Type B pancreatic cell (in vitro differentiated cells): ENCODE results near the gene LYL1. TPM values are rescaled to one million over a fixed set of nuclear protein-coding genes. Genes with fewer than 3 reads are reported as not detected.

Experiments used
- DNase-seq: peaks from one replicate; pipeline ENCODE4 v3.0.0; 2021; ENCODE audit warnings: mixed read lengths; ENCODE audit not compliant: unreplicated experiment; ENCODE audit errors: extremely low spot score
- H3K27ac Mint-ChIP-seq: 2 replicates; pipeline ENCODE4 v1.8.0; 2021; ENCODE audit warnings: mild to moderate bottlenecking, mixed read lengths
- H3K27me3 Mint-ChIP-seq: 2 replicates; pipeline ENCODE4 v1.8.0; 2021; ENCODE audit warnings: mixed read lengths
- H3K36me3 Mint-ChIP-seq: 2 replicates; pipeline ENCODE4 v1.8.0; 2021; ENCODE audit warnings: mixed read lengths
- H3K4me1 Mint-ChIP-seq: one replicate; pipeline ENCODE4 v1.8.0; 2021; ENCODE audit warnings: mixed read lengths; ENCODE audit not compliant: unreplicated experiment
- H3K4me3 Mint-ChIP-seq: 2 replicates; pipeline ENCODE4 v1.8.0; 2021; ENCODE audit warnings: mild to moderate bottlenecking, mixed read lengths
- H3K9me3 Mint-ChIP-seq: 2 replicates; pipeline ENCODE4 v1.8.0; 2021; ENCODE audit warnings: mixed read lengths
- CTCF ChIP-seq: fragments of 200-600 bp; sonication (generic); conservative IDR thresholded peaks from 2 replicates; pipeline ENCODE4 v1.5.0; 2021; ENCODE audit warnings: antibody characterized with exemption, mild to moderate bottlenecking
- total RNA-seq: library from RNA; stranded (reverse); gene quantifications from 2 replicates; pipeline ENCODE4 v1.2.1, GENCODE V29; 2021; ENCODE audit warnings: low replicate concordance

The LYL1 gene
- total RNA-seq, 1 donor from 2014 or later, result 0.19 TPM

GRCh38 chr19:13127051-13127450 lies 24.4 kb upstream of the LYL1 start:
- no peak for DNase-seq
- H3K9me3 Mint-ChIP-seq, result no peaks in the 10 kb centered on the region
- H3K27me3 Mint-ChIP-seq, result no peaks in the 10 kb centered on the region
- H3K36me3 Mint-ChIP-seq, result no peaks in the 10 kb centered on the region
- no peak overlapping the region for H3K4me3 Mint-ChIP-seq
- no peak overlapping the region for H3K27ac Mint-ChIP-seq
- no peak for TF ChIP-seq CTCF
- H3K4me1 Mint-ChIP-seq, result peaks cover 14% of the 10 kb centered on the region

GRCh38 chr19:13122980-13123957 lies 20.6 kb upstream of the LYL1 start:
- H3K4me3 Mint-ChIP-seq, result no peak overlapping the region
- TF ChIP-seq CTCF, result no peak
- no peaks in the 10 kb centered on the region for H3K27me3 Mint-ChIP-seq
- H3K9me3 Mint-ChIP-seq, result no peaks in the 10 kb centered on the region
- H3K36me3 Mint-ChIP-seq, result no peaks in the 10 kb centered on the region
- DNase-seq, result no peak
- H3K27ac Mint-ChIP-seq, result no peak overlapping the region
- peaks cover 26% of the 10 kb centered on the region for H3K4me1 Mint-ChIP-seq

- TF ChIP-seq CTCF, result no peak
- H3K36me3 Mint-ChIP-seq, result no peaks in the 10 kb centered on the region
- no peaks in the 10 kb centered on the region for H3K27me3 Mint-ChIP-seq
- peak overlapping the region; percentile 20 for H3K27ac Mint-ChIP-seq
- peak overlapping the region; percentile 54 for H3K4me3 Mint-ChIP-seq
- no peaks in the 10 kb centered on the region for H3K9me3 Mint-ChIP-seq
- H3K4me1 Mint-ChIP-seq, result peaks cover 26% of the 10 kb centered on the region
- DNase-seq, result no peak
These were observed 19.7 kb upstream of the LYL1 start for GRCh38 chr19:13122275-13122878.

GRCh38 chr19:13121551-13122274 lies 19.1 kb upstream of the LYL1 start:
- no peak for DNase-seq
- peaks cover 31% of the 10 kb centered on the region for H3K4me1 Mint-ChIP-seq
- no peaks in the 10 kb centered on the region for H3K9me3 Mint-ChIP-seq
- TF ChIP-seq CTCF, result no peak
- peak overlapping the region; percentile 20 for H3K27ac Mint-ChIP-seq
- peak overlapping the region; percentile 54 for H3K4me3 Mint-ChIP-seq
- H3K36me3 Mint-ChIP-seq, result no peaks in the 10 kb centered on the region
- no peaks in the 10 kb centered on the region for H3K27me3 Mint-ChIP-seq

- TF ChIP-seq CTCF, result no peak
- Mint-ChIP-seq H3K36me3 (no peaks in the 10 kb centered on the region), H3K4me1 (peaks cover 35% of the 10 kb centered on the region), H3K27me3 (no peaks in the 10 kb centered on the region), H3K27ac (no peak overlapping the region), H3K4me3 (peak overlapping the region; percentile 79), H3K9me3 (no peaks in the 10 kb centered on the region)
- DNase-seq, result no peak
These were observed 18.2 kb upstream of the LYL1 start for GRCh38 chr19:13120817-13121216.
